ENCODE data around the gene ATXN7. TPM values are rescaled to one million over a fixed set of nuclear protein-coding genes. Genes with fewer than 3 reads are reported as not detected.

The ATXN7 gene
- total RNA-seq, 4 donors from 2014 or later, result 48.5 to 80.3 (median 75.2) TPM

- H3K4me3 ChIP-seq, result no peak overlapping the region
- H3K9me3 ChIP-seq, result no peaks in the 10 kb centered on the region
- TF ChIP-seq POLR2A (IDR thresholded peaks at IDR 0.05) (no peak), CTCF (IDR thresholded peaks at IDR 0.05) (no peak)
- H3K27me3 ChIP-seq, result no peaks in the 10 kb centered on the region
- H3K4me1 ChIP-seq, result no peaks in the 10 kb centered on the region
- H3K27ac ChIP-seq, result no peak overlapping the region
- DNase-seq, result no peak
- no peaks in the 10 kb centered on the region for H3K36me3 ChIP-seq
These were observed 173.4 kb downstream of the ATXN7 start for GRCh38 chr3:64037084-64037483.

- H3K4me1 ChIP-seq, result no peaks in the 10 kb centered on the region
These were observed 174.6 kb downstream of the ATXN7 start for GRCh38 chr3:64038253-64038767.

GRCh38 chr3:64039332-64039731 is 175.7 kb downstream of the ATXN7 start:
- no peaks in the 10 kb centered on the region for H3K36me3 ChIP-seq
- no peaks in the 10 kb centered on the region for H3K9me3 ChIP-seq
- no peaks in the 10 kb centered on the region for H3K27me3 ChIP-seq
- H3K27ac ChIP-seq, result no peak overlapping the region
- H3K4me1 ChIP-seq, result no peaks in the 10 kb centered on the region
- DNase-seq, result no peak
- H3K4me3 ChIP-seq, result no peak overlapping the region
- TF ChIP-seq POLR2A (IDR thresholded peaks at IDR 0.05) (no peak), CTCF (IDR thresholded peaks at IDR 0.05) (no peak)

More at GRCh38 chr3:64038253-64038767, 174.6 kb downstream of the ATXN7 start:
- Histone ChIP-seq H3K9me3 (no peaks in the 10 kb centered on the region), H3K27me3 (no peaks in the 10 kb centered on the region), H3K4me3 (no peak overlapping the region), H3K27ac (no peak overlapping the region), H3K36me3 (no peaks in the 10 kb centered on the region)
- no peak for DNase-seq
- TF ChIP-seq POLR2A (IDR thresholded peaks at IDR 0.05) (no peak), CTCF (IDR thresholded peaks at IDR 0.05) (no peak)

GRCh38 chr3:64039981-64040733 is 176.5 kb downstream of the ATXN7 start:
- TF ChIP-seq POLR2A (IDR thresholded peaks at IDR 0.05), result no peak
- TF ChIP-seq CTCF (IDR thresholded peaks at IDR 0.05), result no peak
- no peaks in the 10 kb centered on the region for H3K4me1 ChIP-seq

GRCh38 chr3:64042952-64043351 is 179.3 kb downstream of the ATXN7 start:
- no peak for DNase-seq
- Histone ChIP-seq H3K27ac (no peak overlapping the region), H3K27me3 (no peaks in the 10 kb centered on the region), H3K9me3 (no peaks in the 10 kb centered on the region), H3K4me1 (no peaks in the 10 kb centered on the region), H3K36me3 (no peaks in the 10 kb centered on the region), H3K4me3 (no peak overlapping the region)
- TF ChIP-seq CTCF (IDR thresholded peaks at IDR 0.05) (no peak), POLR2A (IDR thresholded peaks at IDR 0.05) (no peak)

More at GRCh38 chr3:64039981-64040733, 176.5 kb downstream of the ATXN7 start:
- H3K9me3 ChIP-seq, result no peaks in the 10 kb centered on the region
- no peaks in the 10 kb centered on the region for H3K27me3 ChIP-seq
- H3K27ac ChIP-seq, result no peak overlapping the region
- DNase-seq, result no peak
- no peak overlapping the region for H3K4me3 ChIP-seq
- H3K36me3 ChIP-seq, result no peaks in the 10 kb centered on the region

Measured in Peyer's patch (tissue), 4 donors.